HEK293 (cell line): ENCODE results near the gene ESPNL.

ENCODE experiments used
- BCL11A ChIP-seq: fragments of 450-650 bp; formaldehyde crosslinking; IDR thresholded peaks from 2 replicates; pipeline ENCODE4 v1.5.1; 2016; ENCODE audit warnings: low read depth, missing biosample characterization, missing genetic modification characterization
- CTCF ChIP-seq: fragments of 450-650 bp; formaldehyde crosslinking; IDR thresholded peaks from 2 replicates; pipeline ENCODE4 v1.5.1; 2016; ENCODE audit warnings: missing biosample characterization, missing genetic modification characterization
- KLF17 ChIP-seq: fragments of 450-650 bp; formaldehyde crosslinking; IDR thresholded peaks from 2 replicates; pipeline ENCODE4 v1.5.1; 2016; ENCODE audit warnings: missing biosample characterization, missing genetic modification characterization
- KLF8 ChIP-seq: fragments of 450-650 bp; formaldehyde crosslinking; IDR thresholded peaks from 2 replicates; pipeline ENCODE4 v1.5.1; 2016; ENCODE audit warnings: missing biosample characterization, missing genetic modification characterization
- REST ChIP-seq: fragments of 450-650 bp; formaldehyde crosslinking; IDR thresholded peaks from 2 replicates; pipeline ENCODE4 v1.5.1; 2016; ENCODE audit warnings: missing biosample characterization, missing genetic modification characterization
- ZBTB8A ChIP-seq: fragments of 450-650 bp; formaldehyde crosslinking; IDR thresholded peaks from 2 replicates; pipeline ENCODE4 v1.5.1; 2016; ENCODE audit warnings: missing biosample characterization, missing genetic modification characterization
- ZNF121 ChIP-seq: fragments of 450-650 bp; formaldehyde crosslinking; IDR thresholded peaks from 2 replicates; pipeline ENCODE4 v1.5.1; 2016; ENCODE audit warnings: missing biosample characterization, missing genetic modification characterization
- ZNF280D ChIP-seq: fragments of 450-650 bp; formaldehyde crosslinking; IDR thresholded peaks from 2 replicates; pipeline ENCODE4 v1.5.1; 2016; ENCODE audit warnings: missing biosample characterization, missing genetic modification characterization
- ZNF501 ChIP-seq: fragments of 450-650 bp; formaldehyde crosslinking; IDR thresholded peaks from 2 replicates; pipeline ENCODE4 v1.5.1; 2016; ENCODE audit warnings: missing biosample characterization, missing genetic modification characterization
- ZNF776 ChIP-seq: fragments of 450-650 bp; formaldehyde crosslinking; IDR thresholded peaks from 2 replicates; pipeline ENCODE4 v1.5.0; 2017; ENCODE audit warnings: missing biosample characterization, missing genetic modification characterization, borderline replicate concordance

- no peak for TF ChIP-seq CTCF (tag by site-specific recombination)
- no peak for TF ChIP-seq ZBTB8A
- TF ChIP-seq REST (tag by site-specific recombination) = no peak
- no peak for TF ChIP-seq KLF17 (tag by site-specific recombination)
- TF ChIP-seq BCL11A (tag by site-specific recombination) = no peak
- no peak for TF ChIP-seq ZNF501 (tag by site-specific recombination)
- no peak for TF ChIP-seq ZNF280D (tag by site-specific recombination)
- TF ChIP-seq ZNF776 (tag by site-specific recombination) = no peak
- no peak for TF ChIP-seq ZNF121
- no peak for TF ChIP-seq KLF8 (tag by site-specific recombination)
Measured at GRCh38 chr2:238055841-238056240, 44.3 kb upstream of the ESPNL start.
